ENCODE measurements around the gene GLOD4. TPM values are rescaled to one million over a fixed set of nuclear protein-coding genes. Genes with fewer than 3 reads are reported as not detected.

The GLOD4 gene
- total and polyA plus RNA-seq, 2 experiments from 2014 or later: 68.1 to 120 TPM

DNA sequence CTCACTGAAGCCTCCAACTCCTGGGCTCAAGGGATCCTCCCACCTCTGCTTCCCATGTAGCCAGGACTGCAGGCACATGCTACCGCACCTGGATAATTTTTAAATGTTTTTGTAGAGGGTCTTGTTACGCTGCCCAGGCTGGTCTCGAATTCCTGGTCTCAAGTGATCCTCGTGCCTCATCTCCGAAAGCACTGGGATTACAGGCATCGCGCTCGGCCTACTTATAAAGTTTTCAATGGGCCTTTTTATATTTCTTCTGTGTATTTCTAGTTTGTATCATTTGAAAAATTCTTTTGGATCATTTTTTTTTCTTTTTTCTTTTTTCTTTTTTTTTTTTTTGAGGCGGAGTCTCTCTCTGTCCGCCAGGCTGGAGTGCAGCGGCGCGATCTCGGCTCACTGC lies 57.0 kb downstream of the GLOD4 start:
- peaks cover 11% of the 10 kb centered on the region for H3K4me1 ChIP-seq (ENCODE audit: insufficient read depth)
- DNase-seq (ENCODE audit: low spot score): no peak
- H3K79me2 ChIP-seq: no peaks in the 10 kb centered on the region
- H2AFZ ChIP-seq: no peak overlapping the region
- H3K27ac ChIP-seq: no peak overlapping the region
- H3K36me3 ChIP-seq (replicated peaks; ENCODE audit: insufficient read depth, low read depth): no peaks in the 10 kb centered on the region
- TF ChIP-seq EZH2phosphoT487 (IDR thresholded peaks at IDR 0.05; ENCODE audit: low read depth, severe bottlenecking, unreplicated experiment): no peak
- TF ChIP-seq, protein P1, sequence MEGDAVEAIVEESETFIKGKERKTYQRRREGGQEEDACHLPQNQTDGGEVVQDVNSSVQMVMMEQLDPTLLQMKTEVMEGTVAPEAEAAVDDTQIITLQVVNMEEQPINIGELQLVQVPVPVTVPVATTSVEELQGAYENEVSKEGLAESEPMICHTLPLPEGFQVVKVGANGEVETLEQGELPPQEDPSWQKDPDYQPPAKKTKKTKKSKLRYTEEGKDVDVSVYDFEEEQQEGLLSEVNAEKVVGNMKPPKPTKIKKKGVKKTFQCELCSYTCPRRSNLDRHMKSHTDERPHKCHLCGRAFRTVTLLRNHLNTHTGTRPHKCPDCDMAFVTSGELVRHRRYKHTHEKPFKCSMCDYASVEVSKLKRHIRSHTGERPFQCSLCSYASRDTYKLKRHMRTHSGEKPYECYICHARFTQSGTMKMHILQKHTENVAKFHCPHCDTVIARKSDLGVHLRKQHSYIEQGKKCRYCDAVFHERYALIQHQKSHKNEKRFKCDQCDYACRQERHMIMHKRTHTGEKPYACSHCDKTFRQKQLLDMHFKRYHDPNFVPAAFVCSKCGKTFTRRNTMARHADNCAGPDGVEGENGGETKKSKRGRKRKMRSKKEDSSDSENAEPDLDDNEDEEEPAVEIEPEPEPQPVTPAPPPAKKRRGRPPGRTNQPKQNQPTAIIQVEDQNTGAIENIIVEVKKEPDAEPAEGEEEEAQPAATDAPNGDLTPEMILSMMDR (IDR thresholded peaks at IDR 0.05; ENCODE audit: poor library complexity): no peak
- no peak for TF ChIP-seq EZH2 (IDR thresholded peaks at IDR 0.05; ENCODE audit: borderline replicate concordance)
- H3K4me3 ChIP-seq: no peak overlapping the region
- H3K9me3 ChIP-seq (ENCODE audit: low read depth): no peaks in the 10 kb centered on the region
- no peaks in the 10 kb centered on the region for H3K27me3 ChIP-seq
- WGBS (ENCODE audit: low lambda C conversion rate, missing lambda C conversion rate): 97% methylated on average over 13 of the region's 14 CpGs
- H3K9me2 ChIP-seq (replicated peaks; ENCODE audit: insufficient read depth): no peaks in the 10 kb centered on the region
- H3K4me2 ChIP-seq: no peak overlapping the region
- no peaks in the 10 kb centered on the region for H4K20me1 ChIP-seq (ENCODE audit: insufficient read depth, poor library complexity, severe bottlenecking)

DNA sequence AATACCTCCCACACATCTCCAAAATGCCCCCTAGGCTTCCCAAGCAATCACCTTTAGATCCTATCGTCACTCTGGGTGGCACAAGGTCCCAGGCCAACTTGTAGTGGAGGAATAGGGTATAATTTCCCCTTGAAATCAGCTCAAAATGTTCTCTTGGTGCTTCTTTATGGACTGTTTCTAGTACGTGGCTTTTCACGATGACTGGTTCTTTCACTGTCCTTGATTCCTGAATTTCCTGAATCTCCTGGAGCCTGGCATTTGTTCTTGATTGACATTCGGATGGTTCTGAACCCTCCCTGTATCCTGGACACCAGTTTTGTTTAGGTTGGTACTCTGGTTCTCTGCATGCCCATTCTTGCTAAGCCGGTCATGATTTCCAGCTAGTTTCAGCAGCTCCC lies 60.5 kb downstream of the GLOD4 start:
- no peaks in the 10 kb centered on the region for H3K9me2 ChIP-seq (replicated peaks; ENCODE audit: insufficient read depth)
- H2AFZ ChIP-seq: no peak overlapping the region
- H4K20me1 ChIP-seq (ENCODE audit: insufficient read depth, poor library complexity, severe bottlenecking): no peaks in the 10 kb centered on the region
- WGBS (ENCODE audit: low lambda C conversion rate, missing lambda C conversion rate): 83% methylated on average over 5 of the region's 5 CpGs
- no peak overlapping the region for H3K4me2 ChIP-seq
- TF ChIP-seq EZH2phosphoT487 (IDR thresholded peaks at IDR 0.05; ENCODE audit: low read depth, severe bottlenecking, unreplicated experiment): no peak
- no peak for TF ChIP-seq EZH2 (IDR thresholded peaks at IDR 0.05; ENCODE audit: borderline replicate concordance)
- TF ChIP-seq, protein P1 (IDR thresholded peaks at IDR 0.05; ENCODE audit: poor library complexity): no peak
- no peaks in the 10 kb centered on the region for H3K9me3 ChIP-seq (ENCODE audit: low read depth)
- no peak overlapping the region for H3K27ac ChIP-seq
- no peaks in the 10 kb centered on the region for H3K27me3 ChIP-seq
- H3K79me2 ChIP-seq: peaks cover 6% of the 10 kb centered on the region
- H3K4me3 ChIP-seq: no peak overlapping the region
- H3K4me1 ChIP-seq (ENCODE audit: insufficient read depth): peaks cover 8% of the 10 kb centered on the region
- no peak for DNase-seq (ENCODE audit: low spot score)
- H3K36me3 ChIP-seq (replicated peaks; ENCODE audit: insufficient read depth, low read depth): no peaks in the 10 kb centered on the region

DNA sequence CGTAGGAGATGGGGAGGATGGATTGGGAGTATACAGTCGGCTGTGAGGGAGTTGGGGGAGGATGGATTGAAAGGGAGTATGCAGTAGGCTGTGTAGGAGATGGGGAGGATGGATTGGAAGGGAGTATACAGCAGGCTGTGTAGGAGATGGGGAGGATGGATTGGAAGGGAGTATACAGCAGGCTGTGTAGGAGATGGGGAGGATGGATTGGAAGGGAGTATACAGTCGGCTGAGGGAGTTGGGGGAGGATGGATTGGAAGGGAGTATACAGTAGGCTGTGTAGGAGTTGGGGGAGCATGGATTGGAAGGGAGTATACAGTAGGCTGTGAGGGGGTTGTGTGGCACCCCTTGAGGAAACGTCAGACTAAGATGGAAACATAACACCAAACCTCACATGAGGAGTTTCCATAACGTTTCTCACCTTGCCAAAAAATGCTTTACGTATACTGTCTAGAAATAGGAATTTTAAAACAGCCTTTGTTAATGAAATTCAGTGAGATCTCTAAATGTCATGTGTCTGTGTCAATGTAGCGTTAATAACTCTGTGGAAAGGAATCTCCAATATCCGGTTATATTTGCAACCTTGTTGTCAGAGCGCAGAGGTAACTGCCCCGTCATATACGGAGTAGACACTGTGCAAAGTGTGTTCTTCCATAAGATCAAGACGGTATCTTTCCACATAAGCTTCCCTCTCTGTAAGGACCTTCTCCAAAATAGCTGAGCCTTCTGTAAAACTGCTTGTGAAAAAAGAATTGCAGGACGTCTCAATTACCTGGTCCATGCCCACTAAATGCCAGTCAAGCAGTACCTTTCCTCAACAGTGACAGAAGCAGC lies 61.2 kb downstream of the GLOD4 start:
- H2AFZ ChIP-seq: no peak overlapping the region
- peaks cover 6% of the 10 kb centered on the region for H3K79me2 ChIP-seq
- no peaks in the 10 kb centered on the region for H3K9me2 ChIP-seq (replicated peaks; ENCODE audit: insufficient read depth)
- H3K36me3 ChIP-seq (replicated peaks; ENCODE audit: insufficient read depth, low read depth): no peaks in the 10 kb centered on the region
- no peaks in the 10 kb centered on the region for H3K27me3 ChIP-seq
- WGBS (ENCODE audit: low lambda C conversion rate, missing lambda C conversion rate): 83% methylated on average over 11 of the region's 13 CpGs
- TF ChIP-seq EZH2 (IDR thresholded peaks at IDR 0.05; ENCODE audit: borderline replicate concordance) (no peak), EZH2phosphoT487 (IDR thresholded peaks at IDR 0.05; ENCODE audit: low read depth, severe bottlenecking, unreplicated experiment) (no peak)
- TF ChIP-seq, protein P1 (IDR thresholded peaks at IDR 0.05; ENCODE audit: poor library complexity): no peak
- no peak overlapping the region for H3K4me3 ChIP-seq
- no peaks in the 10 kb centered on the region for H3K9me3 ChIP-seq (ENCODE audit: low read depth)
- peaks cover 5% of the 10 kb centered on the region for H3K4me1 ChIP-seq (ENCODE audit: insufficient read depth)
- H4K20me1 ChIP-seq (ENCODE audit: insufficient read depth, poor library complexity, severe bottlenecking): no peaks in the 10 kb centered on the region
- H3K27ac ChIP-seq: no peak overlapping the region
- no peak overlapping the region for H3K4me2 ChIP-seq
- DNase-seq (ENCODE audit: low spot score): no peak
